ENCODE results near the gene HIF1AN. TPM values are rescaled to one million over a fixed set of nuclear protein-coding genes. Genes with fewer than 3 reads are reported as not detected.

HIF1AN gene
- total RNA-seq, 4 donors from 2014 or later: 21.6 to 25.7 (median 24.0) TPM

- intact Hi-C loops (cut with DNase I; ENCODE audit: low total_unique reads): no loop called here
- Histone ChIP-seq H3K4me1 (no peaks in the 10 kb centered on the region), H3K9me3 (no peaks in the 10 kb centered on the region), H3K4me3 (no peak overlapping the region), H3K36me3 (peaks cover 0 to 74% of the 10 kb centered on the region in 2 donors), H3K27ac (no peak overlapping the region), H3K27me3 (no peaks in the 10 kb centered on the region)
- in situ Hi-C loops (cut with MboI; ENCODE audit: low sequenced_read_pairs in 4 of 4): no loop called here
- no peak for DNase-seq
- ATAC-seq: no peak
- TF ChIP-seq CTCF (IDR thresholded peaks at IDR 0.05 in 4 of 5, conservative IDR thresholded peaks at IDR 0.05 in 1 of 5): no peak
- TF ChIP-seq POLR2A (IDR thresholded peaks at IDR 0.05): no peak
These were observed 39.2 kb upstream of the HIF1AN start for GRCh38 chr10:100496567-100496966.

- in situ Hi-C loops (cut with MboI; ENCODE audit: low sequenced_read_pairs in 4 of 4): no loop called here
- ATAC-seq: no peak
These were observed 37.7 kb upstream of the HIF1AN start for GRCh38 chr10:100498059-100498458.

GRCh38 chr10:100501423-100501822 is 34.3 kb upstream of the HIF1AN start:
- Histone ChIP-seq H3K9me3 (no peaks in the 10 kb centered on the region), H3K4me1 (no peaks in the 10 kb centered on the region), H3K4me3 (no peak overlapping the region), H3K27me3 (no peaks in the 10 kb centered on the region), H3K36me3 (peaks cover 0 to 64% of the 10 kb centered on the region in 2 donors), H3K27ac (no peak overlapping the region)
- ATAC-seq (no peak), DNase-seq (no peak)
- in situ Hi-C loops (cut with MboI; ENCODE audit: low sequenced_read_pairs in 4 of 4) (loop anchor here in 1 of 4 donors (25.0 kb wide), 1 partner anchor 164 kb away; the partner anchor contains the start of genes PKD2L1 and SCD), intact Hi-C loops (cut with DNase I; ENCODE audit: low total_unique reads) (no loop called here)
- TF ChIP-seq POLR2A (IDR thresholded peaks at IDR 0.05) (no peak), CTCF (IDR thresholded peaks at IDR 0.05 in 4 of 5, conservative IDR thresholded peaks at IDR 0.05 in 1 of 5) (no peak)

More at GRCh38 chr10:100498059-100498458, 37.7 kb upstream of the HIF1AN start:
- no peak overlapping the region for H3K27ac ChIP-seq
- no peaks in the 10 kb centered on the region for H3K27me3 ChIP-seq
- H3K36me3 ChIP-seq: peaks cover 0 to 80% of the 10 kb centered on the region in 2 donors
- TF ChIP-seq CTCF (IDR thresholded peaks at IDR 0.05 in 4 of 5, conservative IDR thresholded peaks at IDR 0.05 in 1 of 5) (no peak), POLR2A (IDR thresholded peaks at IDR 0.05) (no peak)
- H3K4me1 ChIP-seq: no peaks in the 10 kb centered on the region
- H3K4me3 ChIP-seq: no peak overlapping the region
- no peaks in the 10 kb centered on the region for H3K9me3 ChIP-seq
- intact Hi-C loops (cut with DNase I; ENCODE audit: low total_unique reads): no loop called here
- no peak for DNase-seq

- DNase-seq (no peak), ATAC-seq (no peak)
- Histone ChIP-seq H3K4me1 (no peaks in the 10 kb centered on the region), H3K4me3 (no peak overlapping the region), H3K27me3 (no peaks in the 10 kb centered on the region), H3K9me3 (no peaks in the 10 kb centered on the region), H3K27ac (no peak overlapping the region), H3K36me3 (peaks cover 0 to 57% of the 10 kb centered on the region in 2 donors)
- in situ Hi-C loops (cut with MboI; ENCODE audit: low sequenced_read_pairs in 4 of 4) (loop anchor here in 1 of 4 donors (25.0 kb wide), 1 partner anchor 166 kb away; the partner anchor contains the start of genes PKD2L1 and SCD), intact Hi-C loops (cut with DNase I; ENCODE audit: low total_unique reads) (no loop called here)
- TF ChIP-seq POLR2A (IDR thresholded peaks at IDR 0.05): no peak
These were observed 32.7 kb upstream of the HIF1AN start for GRCh38 chr10:100502926-100503494.

GRCh38 chr10:100504096-100504495 is 31.6 kb upstream of the HIF1AN start:
- intact Hi-C loops (cut with DNase I; ENCODE audit: low total_unique reads) (no loop called here), in situ Hi-C loops (cut with MboI; ENCODE audit: low sequenced_read_pairs in 4 of 4) (loop anchor here in 1 of 4 donors (25.0 kb wide), 1 partner anchor 167 kb away; the partner anchor contains the start of genes PKD2L1 and SCD)
- H3K9me3 ChIP-seq: no peaks in the 10 kb centered on the region
- peaks cover 0 to 47% of the 10 kb centered on the region in 2 donors for H3K36me3 ChIP-seq
- ATAC-seq: no peak
- DNase-seq: no peak
- H3K27ac ChIP-seq: no peak overlapping the region
- no peaks in the 10 kb centered on the region for H3K27me3 ChIP-seq
- TF ChIP-seq CTCF (IDR thresholded peaks at IDR 0.05 in 4 of 5, conservative IDR thresholded peaks at IDR 0.05 in 1 of 5) (no peak), POLR2A (IDR thresholded peaks at IDR 0.05) (no peak)
- H3K4me1 ChIP-seq: no peaks in the 10 kb centered on the region
- no peak overlapping the region for H3K4me3 ChIP-seq
